GM19455 (cell line): ENCODE data around the gene CRHR1.
"Not testable (repeated sequence)": the region's sequence is repeated elsewhere in the genome, so short reads cannot be mapped to it uniquely, and the experiment has no call there.

ENCODE experiments used
- ATAC-seq: cut with Tn5 transposase; IDR thresholded peaks from one replicate; pipeline ENCODE4 v1.9.1; 2021; ENCODE audit not compliant: unreplicated experiment

The CRHR1 gene

DNA sequence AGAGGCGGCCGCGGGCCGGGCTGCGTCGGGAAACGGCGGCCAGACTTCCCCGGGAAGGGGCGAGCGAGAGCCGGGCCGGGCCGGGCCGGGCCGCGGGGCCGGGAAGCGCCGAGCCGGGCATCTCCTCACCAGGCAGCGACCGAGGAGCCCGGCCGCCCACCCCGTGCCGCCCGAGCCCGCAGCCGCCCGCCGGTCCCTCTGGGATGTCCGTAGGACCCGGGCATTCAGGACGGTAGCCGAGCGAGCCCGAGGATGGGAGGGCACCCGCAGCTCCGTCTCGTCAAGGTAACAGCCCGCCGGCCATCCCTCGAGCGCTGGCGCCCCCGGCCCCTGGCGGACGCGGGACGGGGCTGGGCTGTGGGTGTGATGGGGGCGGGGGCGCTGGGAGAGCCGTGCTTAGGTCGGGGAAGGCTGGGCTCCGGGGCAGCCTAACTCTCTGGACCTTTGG lies at the start of gene CRHR1:
Gene CRHR1 (plus strand): TSS at position 28 of the 448 bp plus-strand sequence. CDS start 225 bp downstream, at position 253.
- no peak for ATAC-seq

DNA sequence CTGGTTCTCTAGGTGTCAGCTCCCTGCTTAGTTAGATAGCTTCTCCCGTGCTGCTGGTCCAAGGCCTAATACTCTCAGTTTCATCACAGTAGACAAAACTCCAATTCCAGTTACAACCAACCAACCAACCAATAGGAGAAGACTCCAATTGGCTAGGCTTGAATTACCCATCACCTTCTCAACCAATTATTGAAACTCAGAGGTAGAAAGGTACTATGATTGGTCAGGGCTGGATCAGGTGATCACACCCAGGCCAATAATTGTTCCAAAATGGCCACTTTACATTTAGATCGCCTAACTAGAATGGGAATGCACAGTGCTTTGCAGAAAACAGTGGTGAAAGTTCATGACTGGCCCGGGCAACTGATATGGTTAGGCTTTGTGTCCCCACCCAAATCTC lies 49.5 kb upstream of the CRHR1 start:
- no peak for ATAC-seq

DNA sequence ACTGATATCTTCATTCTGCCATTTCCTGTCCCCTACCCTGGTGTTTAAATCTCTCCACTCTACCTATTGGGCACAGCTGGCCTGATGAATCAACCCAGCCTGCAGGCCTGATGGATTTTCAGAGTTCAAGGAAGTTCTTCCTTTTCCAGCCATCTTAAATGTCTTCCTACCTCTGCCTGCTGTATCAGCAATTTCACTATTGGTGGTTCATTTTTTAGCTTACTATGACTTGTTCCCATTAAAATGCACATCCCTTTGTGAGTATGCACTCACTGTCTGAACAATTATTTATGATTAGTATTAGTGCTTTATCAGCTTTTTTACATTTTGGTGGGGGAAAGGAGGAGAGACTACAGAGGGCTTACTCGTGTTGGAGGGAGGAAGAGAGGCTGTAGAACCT lies 48.6 kb upstream of the CRHR1 start:
- no peak for ATAC-seq

DNA sequence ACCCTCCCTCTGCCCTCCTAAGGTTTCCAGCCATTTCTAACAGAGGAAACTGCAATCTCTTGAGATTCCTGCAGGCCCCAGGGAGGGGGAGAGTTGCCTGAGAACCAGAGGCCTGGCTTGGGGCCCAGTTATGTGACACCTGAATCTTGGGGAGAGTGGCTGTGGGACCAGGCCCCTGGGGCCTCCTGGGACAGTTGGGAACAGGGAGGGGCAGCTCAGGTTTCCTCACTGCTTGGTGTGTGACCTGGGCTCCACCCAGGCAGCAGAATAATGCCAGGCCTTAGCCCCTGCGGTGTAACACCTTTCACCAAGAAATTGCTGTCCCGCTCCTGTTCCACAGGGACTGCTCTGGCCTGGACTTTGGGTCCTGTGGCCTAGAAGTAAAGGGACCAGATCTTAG lies 44.3 kb upstream of the CRHR1 start:
- no peak for ATAC-seq

DNA sequence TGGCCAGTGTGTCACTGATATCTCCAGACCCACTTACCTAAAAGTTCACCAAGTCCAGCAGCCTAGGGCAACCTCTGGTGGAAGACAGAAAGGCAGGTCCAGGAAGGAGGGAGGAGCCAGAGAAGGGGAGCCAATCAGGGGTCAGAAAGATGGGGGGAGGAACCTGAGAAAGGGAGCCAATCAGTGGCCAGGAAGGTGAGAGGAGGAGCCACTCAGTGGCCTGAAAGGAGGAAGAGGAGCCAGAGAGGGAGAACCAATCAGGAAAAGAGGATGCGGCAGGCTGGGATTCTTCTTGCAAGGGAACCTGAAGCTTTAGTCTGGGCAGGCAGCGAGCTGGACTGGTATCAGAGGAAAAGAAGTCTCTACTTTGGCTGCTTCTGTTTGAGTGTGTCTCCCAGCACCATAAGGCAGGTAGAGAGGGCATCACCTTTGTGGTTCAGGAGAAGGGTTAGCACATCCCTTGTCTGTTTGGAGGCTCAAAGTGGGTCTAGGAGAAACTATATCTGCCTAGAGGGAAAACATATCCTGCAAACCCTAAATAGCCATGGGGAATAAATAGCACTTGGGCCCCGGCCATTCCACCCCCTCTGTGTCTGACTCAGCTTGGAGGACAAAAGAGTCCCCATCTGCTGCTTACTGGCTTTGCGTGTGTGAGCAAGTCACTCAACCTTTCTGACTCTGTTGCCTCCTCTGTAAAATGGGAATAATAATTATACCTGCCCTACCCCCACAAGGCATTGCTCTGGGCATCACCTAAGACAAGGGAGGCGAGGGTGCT lies 43.4 kb upstream of the CRHR1 start:
- no peak for ATAC-seq

DNA sequence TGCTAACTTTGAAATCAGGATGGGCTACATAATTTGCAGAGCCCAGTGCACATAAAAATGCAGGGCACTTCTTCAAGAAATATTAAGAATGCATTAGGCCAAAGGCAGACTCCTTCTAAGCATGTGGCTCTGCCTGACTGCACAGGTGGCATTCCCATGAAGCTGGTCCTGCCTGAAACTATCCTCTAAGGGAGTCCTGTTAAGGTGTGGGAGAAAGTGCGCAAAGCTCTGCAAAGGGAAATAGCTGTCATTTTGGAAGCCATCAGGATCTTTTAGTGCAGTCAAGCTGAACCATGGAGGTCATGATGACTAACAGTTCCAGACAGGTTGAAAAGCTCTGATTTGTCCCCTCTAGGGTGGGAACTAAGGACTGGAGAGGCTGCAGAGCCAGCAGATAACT lies 41.9 kb upstream of the CRHR1 start:
- no peak for ATAC-seq

DNA sequence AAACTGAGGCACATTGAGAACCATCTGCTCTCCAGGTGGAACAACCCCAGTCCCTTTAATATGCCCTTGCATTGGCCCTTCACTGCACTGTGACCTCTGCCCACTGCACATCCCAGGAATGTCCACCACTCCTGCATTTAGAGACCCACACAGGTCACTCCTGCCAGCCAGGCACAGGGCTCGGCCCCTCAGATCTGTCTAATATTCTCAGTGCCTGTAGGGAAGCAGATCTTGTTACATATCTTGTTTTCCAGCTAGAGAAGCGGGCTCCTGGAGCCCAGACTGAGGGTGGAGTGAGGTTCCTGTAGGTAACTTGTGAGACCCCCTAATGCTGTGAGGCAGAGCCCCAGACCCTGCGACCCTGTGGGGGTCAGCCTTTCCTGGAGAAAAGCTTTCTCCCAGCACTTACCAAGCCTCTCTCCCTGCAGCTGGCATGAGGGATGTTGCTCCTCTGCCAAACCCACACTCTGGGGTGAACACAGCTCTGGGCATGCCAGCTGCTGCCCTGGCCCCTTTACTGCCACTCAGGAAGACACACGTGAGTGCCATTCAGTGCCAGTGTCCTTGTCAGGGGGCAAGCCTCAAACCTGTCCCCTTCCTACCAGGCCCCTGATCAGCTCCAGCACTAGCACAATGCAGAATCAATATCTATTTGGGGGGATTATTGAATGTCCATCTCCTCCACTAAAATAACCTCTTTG lies 40.3 kb upstream of the CRHR1 start:
- no peak for ATAC-seq

DNA sequence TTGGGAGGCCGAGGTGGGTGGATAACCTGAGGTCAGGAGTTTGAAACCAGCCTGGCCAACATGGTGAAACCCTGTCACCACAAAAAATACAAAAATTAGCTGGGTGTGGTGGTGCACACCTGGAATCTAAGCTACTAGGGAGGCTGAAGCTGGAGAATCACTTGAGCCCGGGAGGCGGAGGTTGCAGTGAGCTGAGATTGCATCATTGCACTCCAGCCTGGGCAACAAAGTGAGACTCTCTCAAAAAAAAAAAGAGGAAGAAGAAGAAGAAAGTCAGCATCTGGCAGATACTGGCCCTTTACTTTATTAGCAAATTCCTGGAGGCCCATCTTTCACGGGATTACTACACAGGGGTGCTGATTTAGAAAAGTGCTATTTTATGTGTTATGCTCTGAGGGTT lies 39.3 kb upstream of the CRHR1 start:
- not testable (repeated sequence) for ATAC-seq

DNA sequence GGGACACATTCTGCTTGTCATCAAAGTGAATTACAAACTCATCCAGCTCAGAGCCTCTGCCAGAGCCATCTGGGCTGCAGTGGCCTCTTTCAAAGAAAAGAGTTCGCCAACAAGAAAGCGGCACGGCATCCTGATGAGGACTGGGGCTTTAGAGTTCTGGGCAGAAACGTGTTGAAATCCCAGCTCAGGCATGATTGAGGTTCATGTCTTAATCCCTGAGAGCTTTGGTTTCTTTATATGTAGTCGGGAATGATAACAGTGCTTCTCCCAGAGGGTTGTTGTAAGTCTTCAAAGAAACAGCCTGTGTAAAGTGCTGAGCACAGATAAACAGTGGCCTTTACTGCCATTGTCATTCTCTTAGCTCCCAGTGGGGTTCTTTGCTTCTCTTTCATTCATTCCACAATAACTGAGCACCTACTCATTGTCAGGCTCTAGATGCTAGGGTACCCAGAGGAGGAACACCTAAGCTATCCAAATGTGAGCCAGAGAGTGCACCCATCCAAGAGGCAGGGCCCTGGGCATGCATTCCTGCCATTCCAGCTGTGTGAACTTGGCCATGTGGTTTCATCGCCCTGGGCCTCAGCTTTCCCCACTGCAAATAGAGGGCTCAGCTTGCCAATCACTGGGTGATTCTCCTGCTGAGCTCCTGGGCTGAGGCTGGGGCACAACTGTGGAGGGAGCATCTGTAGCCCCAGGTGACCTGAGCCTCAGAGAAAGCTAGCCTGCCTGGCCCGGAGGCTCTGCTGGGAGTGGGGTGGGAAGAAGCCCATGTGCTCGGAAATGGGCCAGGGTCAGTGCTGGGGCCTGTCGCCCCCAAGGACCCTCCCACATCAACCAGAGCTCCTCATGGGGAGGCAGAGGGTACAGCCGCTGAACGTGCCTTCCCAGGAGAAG lies 38.3 kb upstream of the CRHR1 start:
- ATAC-seq, result no peak

DNA sequence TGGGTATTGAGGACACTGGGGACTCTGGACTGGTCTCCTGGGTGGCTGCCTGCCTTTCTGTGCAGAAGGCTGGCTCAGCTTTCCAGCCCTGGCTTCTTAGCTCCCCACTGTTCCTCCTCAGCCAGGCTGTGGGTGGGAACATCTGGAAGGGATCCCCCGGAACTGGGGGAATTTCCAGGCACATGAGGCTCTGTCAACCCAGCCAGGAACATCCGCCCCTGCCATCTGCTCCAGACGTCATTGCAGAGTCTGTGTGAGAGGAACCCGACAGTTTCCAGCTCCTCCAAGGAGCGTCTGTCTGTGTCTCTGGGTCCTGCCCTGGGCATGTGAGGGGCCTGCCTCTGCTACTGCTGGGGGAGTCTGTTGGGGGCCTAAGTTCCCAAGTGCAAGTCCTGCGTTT lies 36.2 kb upstream of the CRHR1 start:
- ATAC-seq, result no peak

DNA sequence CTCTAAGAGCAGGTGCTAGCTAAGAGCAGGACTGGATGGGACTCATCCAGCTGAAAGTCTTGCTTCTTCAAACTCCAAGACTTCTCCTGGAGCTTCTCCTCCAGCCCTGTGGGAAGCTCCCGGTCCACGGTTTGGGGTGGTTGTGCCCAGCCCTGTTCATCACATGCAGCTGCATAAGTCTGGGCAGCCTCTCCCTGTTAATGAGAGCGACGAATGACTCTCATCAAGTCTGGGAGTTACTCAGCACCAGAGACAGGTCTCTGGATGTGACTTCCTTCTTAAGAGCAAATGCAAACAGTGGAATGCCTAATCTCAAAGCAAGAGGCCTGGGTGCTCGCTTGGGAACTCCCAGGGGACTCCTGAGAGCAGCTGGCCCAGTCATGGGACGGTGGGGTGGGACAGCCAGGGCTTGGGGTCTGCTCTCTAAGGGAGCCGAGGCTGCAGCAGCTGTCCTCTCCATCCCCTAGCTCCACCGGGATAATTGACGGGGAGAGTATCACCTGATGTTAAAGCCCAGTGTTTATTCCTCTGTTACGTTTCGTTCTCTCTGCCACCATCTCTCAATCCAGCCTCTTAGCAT lies 35.3 kb upstream of the CRHR1 start:
- no peak for ATAC-seq

DNA sequence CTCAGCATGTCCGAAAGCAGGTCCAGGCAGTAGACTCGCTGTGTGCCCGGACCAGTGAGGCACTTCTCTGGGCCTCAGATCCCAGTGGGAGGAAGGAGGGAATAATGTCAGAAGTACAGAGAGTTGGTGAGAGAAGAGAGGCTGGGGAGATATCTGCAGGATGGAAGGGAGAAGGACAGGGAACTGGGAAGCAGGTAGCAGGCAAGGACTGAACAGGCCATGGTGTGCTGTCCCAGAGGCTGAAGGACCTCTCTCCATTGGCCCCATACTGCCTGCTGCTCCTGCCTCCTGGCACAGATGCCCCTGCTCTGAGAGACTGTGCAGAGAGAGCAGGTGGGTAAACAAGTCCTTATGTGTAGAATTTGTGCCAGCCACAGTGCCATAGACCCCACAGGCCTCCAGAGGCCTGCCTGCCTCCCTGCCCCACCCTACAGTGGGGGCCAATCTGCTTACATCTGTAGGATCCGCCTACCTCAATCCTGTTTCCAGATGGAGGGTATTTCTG lies 34.2 kb upstream of the CRHR1 start:
- no peak for ATAC-seq

DNA sequence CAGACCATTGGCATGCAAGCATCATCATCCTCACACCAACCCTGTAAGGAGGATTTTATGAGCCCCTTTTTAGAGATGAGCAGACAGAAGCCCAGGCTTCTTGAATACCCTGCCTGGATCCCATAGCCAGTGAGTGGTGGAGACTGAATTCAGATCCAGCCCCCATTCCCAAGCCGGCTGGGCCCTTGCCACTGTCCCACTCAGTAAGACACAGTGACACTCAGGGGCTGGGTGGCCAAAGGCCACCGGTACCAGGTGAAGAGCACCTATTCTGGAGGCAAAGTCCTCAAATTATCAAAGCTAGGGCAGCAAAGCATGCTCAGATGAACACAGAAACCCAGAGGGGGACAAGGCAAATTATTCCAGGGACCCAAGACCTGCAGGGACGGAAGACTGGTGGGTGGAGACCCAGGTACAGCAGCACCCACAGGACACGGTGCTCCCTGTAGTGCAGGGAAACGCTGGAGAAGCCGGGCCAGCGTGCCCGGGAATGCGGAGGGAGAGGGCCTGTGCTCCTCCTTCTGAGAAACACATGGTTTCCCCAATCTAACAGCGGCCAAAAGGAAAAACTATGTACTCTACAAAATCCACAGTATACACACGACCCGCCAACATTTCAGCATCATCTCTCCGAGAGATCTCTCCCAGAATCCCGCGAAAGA lies 33.2 kb upstream of the CRHR1 start:
- ATAC-seq, result no peak

DNA sequence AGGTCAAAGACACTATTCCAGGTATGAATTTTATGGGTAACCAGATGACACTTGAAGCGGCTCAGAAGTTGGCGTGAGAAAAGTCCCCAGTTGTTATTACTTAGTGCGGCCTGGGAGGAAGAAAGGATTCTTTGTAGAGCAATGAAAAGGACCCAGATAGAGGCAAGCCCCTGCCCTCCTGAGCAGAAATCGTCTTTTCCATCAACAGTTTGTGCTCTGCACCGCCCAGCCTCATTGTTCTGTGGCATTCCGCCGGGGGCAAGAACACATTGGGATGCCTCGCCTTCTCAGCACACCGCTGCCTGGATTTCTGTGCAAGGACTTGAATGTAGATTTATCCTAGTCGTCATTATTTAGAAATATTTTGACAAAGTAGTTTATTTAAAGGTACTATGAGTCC lies 32.7 kb upstream of the CRHR1 start:
- ATAC-seq, result no peak

DNA sequence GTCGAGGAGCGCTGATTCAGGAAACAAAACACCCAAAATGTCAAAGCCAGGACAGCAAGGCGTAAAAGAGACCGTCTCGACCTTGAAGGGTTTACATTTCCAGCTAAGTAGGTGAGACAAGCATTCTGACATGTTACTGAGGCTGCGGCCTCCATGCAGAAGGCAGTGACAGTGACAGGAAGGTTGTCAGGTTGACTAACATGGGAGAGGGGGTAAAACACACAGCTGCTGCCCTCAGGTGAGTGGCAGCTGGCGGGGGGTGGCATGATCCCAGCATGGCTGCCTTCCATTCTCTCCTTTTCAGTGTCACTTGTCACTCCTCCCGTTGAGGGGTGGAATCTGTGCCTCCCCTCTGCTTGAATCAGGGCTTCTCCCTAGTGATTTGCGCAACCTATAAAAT lies 31.9 kb upstream of the CRHR1 start:
- ATAC-seq, result no peak

DNA sequence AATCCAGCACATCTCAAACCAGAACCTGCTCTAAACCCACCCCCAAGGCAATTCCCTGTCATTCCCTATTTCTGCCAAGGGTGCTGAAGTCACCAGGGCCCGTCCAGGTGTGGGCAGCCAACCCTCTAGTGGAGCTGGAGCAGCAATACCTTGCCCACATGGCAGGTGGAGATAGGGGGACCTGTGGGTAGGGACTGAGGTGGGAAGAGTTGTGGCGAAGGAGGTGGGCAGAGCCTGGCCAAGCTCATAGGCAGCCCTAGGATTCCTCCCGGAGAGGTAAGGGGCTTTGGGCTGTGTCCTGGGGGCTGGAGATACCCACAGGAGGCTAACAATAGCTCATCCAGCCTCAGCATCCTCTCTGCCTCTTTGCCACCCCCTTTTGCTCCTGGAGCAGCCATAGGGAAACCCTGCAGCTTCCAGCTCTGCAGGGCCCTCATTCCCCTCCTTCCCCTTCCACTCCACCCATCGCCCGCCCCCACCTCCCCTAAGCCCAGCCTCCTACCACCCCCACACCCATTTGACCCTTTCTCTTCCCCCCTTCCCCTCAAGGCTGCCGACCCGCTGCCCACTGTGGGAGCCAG lies 30.4 kb upstream of the CRHR1 start:
- ATAC-seq, result no peak

DNA sequence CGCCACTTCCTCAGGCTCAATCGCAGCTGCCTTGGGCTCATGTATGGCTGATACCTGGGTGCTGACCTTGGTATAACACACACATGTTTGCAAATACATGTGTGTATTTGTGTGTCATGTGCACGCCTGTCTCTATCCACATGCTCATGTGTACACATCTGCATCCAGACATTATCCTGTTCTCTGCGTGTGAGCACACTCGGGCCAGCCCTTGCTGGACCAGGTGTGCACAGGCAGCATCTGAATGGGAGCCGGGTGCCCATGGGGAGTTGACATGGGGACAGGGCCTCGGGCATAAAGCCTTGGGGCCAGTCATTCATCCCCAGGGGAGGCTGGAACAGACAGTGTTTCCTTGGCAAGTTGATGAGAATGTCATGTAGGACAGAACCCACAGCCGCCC lies 29.1 kb upstream of the CRHR1 start:
- no peak for ATAC-seq

DNA sequence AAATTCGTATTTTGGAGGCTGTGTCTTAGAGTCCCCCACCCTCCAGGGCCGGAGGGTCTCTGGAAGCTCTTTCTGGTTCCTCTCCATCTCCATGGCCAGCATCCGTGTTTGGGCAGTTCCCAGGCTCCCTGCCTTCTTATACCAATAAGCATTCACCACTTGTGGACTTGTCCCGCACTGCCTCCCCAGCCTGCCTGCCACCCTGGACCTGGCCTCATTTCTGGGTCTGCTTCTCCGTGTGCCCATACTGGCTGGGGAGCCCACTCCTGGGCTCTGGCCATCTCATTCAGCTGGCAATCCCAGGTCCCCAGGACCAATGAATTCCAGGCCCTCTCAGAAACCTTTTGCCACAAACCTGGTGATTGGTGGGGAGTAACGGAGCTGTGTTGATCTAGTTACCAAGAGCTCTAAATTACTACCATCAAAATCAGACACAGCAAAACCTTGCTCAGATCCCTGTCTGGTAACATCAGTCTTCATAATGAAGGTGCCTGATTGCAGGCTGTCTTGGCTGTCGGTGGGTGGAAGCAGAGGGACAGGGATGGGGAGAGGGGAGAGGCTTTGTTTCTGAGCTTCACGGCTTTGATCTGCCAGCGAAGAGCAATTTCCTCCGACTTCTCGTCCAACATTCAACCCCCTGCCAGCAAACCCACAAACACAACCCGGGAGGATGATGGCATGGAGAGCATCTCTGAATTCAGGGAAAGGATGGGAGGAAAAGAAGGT lies 27.7 kb upstream of the CRHR1 start:
- no peak for ATAC-seq

DNA sequence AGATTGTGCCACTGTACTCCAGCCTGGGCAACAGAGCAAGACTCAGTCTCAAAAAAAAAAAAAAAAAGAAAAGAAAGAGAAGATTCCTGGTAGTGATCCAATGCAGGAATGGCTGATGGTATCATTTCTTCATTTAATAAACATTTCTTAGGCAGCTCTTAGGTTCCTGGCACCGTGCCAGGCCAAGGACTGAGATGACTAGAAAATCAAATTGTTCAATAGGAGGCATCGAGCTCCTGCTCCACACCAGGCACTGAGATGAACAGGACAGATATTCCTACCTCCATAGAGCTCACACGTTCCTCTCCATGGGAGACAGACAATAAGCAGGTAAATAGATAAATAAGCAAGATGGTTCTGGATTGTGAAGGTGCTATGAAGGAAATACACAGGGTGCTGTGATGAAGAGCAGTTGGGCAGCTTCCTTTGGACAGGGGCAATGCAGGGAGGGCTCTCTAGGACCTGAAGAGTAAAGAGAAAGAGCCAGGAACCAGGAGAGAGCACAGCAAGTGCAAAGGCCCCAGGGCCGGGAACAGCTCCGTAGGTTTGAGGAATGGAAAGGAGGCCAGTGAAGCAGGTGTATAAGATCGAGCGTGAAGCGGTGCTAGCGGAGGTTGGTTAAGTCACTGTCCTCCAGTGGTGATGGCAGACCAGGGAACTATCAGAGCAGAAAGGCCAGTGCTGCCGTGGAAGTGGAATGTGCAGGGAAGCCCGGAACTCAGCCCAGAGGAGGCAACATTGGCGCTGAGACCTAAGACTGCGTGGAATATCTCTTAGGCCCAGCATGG lies 26.5 kb upstream of the CRHR1 start:
- ATAC-seq, result no peak
